Measurements from ENCODE around the gene NREP. TPM values are rescaled to one million over a fixed set of nuclear protein-coding genes. Genes with fewer than 3 reads are reported as not detected.

The NREP gene
- total RNA-seq, 3 donors from 2014 or later = 3.9 to 9.8 (median 9.1) TPM

DNA sequence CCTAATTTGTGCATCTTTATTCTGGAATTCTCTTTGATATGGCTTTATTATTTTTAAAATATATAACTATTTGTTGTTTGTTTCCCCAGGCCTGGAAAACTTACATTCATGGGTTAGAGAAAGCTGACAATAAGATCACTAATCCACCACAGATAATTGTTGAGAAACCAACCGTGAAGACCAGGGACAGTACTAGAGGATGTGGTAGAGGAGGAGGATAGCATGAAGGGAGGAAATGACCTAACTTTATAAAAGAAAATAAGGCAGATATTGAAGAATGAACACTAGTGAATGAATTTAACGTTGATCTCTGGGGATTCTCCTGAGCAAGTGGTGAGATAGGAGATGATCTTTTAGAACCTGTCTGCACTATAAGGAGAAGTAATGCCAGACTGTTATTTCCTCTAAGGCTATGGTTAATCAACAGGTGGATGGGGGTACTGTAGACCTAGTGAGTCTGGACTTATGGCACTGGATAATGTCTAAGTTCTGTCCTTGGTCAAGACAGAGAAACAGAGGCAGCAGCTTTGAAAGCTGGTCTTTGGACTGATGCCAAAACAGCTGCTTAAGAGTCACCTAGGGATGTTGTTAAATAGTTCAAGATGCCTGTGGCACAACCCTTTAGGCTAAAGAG, 52.4 kb downstream of the NREP start:
- Histone ChIP-seq H3K27ac (no peak overlapping the region), H3K4me1 (no peaks in the 10 kb centered on the region), H3K4me3 (no peak overlapping the region), H3K36me3 (no peaks in the 10 kb centered on the region), H3K9me3 (no peaks in the 10 kb centered on the region), H3K27me3 (no peaks in the 10 kb centered on the region)
- TF ChIP-seq, protein P1, sequence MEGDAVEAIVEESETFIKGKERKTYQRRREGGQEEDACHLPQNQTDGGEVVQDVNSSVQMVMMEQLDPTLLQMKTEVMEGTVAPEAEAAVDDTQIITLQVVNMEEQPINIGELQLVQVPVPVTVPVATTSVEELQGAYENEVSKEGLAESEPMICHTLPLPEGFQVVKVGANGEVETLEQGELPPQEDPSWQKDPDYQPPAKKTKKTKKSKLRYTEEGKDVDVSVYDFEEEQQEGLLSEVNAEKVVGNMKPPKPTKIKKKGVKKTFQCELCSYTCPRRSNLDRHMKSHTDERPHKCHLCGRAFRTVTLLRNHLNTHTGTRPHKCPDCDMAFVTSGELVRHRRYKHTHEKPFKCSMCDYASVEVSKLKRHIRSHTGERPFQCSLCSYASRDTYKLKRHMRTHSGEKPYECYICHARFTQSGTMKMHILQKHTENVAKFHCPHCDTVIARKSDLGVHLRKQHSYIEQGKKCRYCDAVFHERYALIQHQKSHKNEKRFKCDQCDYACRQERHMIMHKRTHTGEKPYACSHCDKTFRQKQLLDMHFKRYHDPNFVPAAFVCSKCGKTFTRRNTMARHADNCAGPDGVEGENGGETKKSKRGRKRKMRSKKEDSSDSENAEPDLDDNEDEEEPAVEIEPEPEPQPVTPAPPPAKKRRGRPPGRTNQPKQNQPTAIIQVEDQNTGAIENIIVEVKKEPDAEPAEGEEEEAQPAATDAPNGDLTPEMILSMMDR (IDR thresholded peaks at IDR 0.05) = no peak
- intact Hi-C loops (cut with DNase I; ENCODE audit: low total_unique reads) = no loop called here
- no peak for DNase-seq (ENCODE audit: low spot score in 2 of 2)

DNA sequence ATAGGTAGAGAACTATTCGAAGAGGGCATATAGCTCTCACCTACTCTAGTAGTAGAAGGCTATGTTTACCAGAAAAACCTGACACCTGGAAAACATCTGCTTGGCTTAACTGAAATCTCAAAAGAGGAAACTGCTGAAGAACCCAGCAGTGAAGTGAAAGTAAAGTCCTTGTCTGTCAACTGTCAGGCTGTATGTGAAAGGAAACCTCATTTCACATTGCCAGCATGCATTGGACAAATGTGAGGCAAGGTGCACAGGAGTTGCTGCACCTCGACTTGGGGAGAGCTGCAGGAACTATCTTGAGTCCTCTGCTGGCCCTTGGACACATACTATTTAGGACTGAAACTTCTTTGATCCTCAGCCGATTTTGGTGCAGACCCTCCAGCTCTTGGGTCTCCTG, 53.3 kb downstream of the NREP start:
- DNase-seq (ENCODE audit: low spot score in 2 of 2) = no peak
- Histone ChIP-seq H3K27ac (no peak overlapping the region), H3K9me3 (no peaks in the 10 kb centered on the region), H3K4me1 (no peaks in the 10 kb centered on the region), H3K36me3 (no peaks in the 10 kb centered on the region), H3K27me3 (no peaks in the 10 kb centered on the region), H3K4me3 (no peak overlapping the region)
- TF ChIP-seq POLR2AphosphoS5 (IDR thresholded peaks at IDR 0.05) (no peak), POLR2A (IDR thresholded peaks at IDR 0.05) (no peak)
- TF ChIP-seq, protein P1 (IDR thresholded peaks at IDR 0.05) = no peak
- intact Hi-C loops (cut with DNase I; ENCODE audit: low total_unique reads) = no loop called here

DNA sequence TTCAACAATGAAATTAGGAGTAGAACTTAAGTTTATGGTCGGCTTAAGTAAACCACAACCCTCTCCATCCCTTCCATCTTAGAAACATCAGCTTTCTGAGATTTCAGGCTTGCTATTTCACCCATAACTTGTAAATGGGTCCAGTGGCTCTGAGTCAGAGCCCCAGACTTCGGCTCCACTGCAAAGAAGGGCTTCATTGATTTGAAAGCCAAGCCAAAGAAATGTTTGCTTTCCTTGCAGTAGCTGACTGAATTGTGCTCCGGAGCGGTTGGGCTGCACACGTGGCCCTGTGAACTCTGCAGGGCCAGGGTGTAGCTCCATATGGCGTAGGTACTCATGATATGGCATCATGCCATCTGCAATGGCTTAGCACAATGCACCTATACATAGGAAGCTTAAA, 57.0 kb downstream of the NREP start:
- no peak for DNase-seq (ENCODE audit: low spot score in 2 of 2)
- Histone ChIP-seq H3K4me1 (no peaks in the 10 kb centered on the region), H3K36me3 (no peaks in the 10 kb centered on the region), H3K9me3 (no peaks in the 10 kb centered on the region), H3K27ac (no peak overlapping the region), H3K4me3 (no peak overlapping the region), H3K27me3 (no peaks in the 10 kb centered on the region)
- intact Hi-C loops (cut with DNase I; ENCODE audit: low total_unique reads) = no loop called here
- TF ChIP-seq, protein P1 (IDR thresholded peaks at IDR 0.05) = no peak
- no peak for TF ChIP-seq POLR2AphosphoS5 (IDR thresholded peaks at IDR 0.05)
- no peak for TF ChIP-seq POLR2A (IDR thresholded peaks at IDR 0.05)

DNA sequence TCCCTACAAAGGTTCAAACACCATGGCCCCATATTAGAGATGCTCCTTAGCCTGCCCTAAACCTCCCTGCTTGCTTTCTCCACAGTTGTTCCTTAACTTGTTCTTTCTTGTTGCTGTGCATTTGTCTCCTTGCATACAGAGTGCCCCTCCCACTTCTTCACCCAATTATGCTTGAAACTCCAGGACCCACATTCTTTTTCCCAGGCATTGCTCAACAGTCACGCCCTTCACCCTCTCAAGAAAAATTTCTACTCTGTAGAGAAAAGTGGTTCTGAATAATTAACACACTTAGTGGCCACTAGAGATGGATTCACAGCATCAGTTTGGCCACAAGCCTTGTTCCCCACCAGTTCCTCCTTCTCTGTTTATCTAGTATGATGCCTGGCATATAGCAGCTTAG, 57.7 kb downstream of the NREP start:
- no peaks in the 10 kb centered on the region for H3K36me3 ChIP-seq
- no peak for DNase-seq (ENCODE audit: low spot score in 2 of 2)
- no peak overlapping the region for H3K27ac ChIP-seq
- intact Hi-C loops (cut with DNase I; ENCODE audit: low total_unique reads) = no loop called here
- no peaks in the 10 kb centered on the region for H3K4me1 ChIP-seq
- no peak for TF ChIP-seq POLR2A (IDR thresholded peaks at IDR 0.05)
- TF ChIP-seq POLR2AphosphoS5 (IDR thresholded peaks at IDR 0.05) = no peak
- TF ChIP-seq, protein P1 (IDR thresholded peaks at IDR 0.05) = no peak
- no peaks in the 10 kb centered on the region for H3K27me3 ChIP-seq
- no peak overlapping the region for H3K4me3 ChIP-seq
- no peaks in the 10 kb centered on the region for H3K9me3 ChIP-seq

DNA sequence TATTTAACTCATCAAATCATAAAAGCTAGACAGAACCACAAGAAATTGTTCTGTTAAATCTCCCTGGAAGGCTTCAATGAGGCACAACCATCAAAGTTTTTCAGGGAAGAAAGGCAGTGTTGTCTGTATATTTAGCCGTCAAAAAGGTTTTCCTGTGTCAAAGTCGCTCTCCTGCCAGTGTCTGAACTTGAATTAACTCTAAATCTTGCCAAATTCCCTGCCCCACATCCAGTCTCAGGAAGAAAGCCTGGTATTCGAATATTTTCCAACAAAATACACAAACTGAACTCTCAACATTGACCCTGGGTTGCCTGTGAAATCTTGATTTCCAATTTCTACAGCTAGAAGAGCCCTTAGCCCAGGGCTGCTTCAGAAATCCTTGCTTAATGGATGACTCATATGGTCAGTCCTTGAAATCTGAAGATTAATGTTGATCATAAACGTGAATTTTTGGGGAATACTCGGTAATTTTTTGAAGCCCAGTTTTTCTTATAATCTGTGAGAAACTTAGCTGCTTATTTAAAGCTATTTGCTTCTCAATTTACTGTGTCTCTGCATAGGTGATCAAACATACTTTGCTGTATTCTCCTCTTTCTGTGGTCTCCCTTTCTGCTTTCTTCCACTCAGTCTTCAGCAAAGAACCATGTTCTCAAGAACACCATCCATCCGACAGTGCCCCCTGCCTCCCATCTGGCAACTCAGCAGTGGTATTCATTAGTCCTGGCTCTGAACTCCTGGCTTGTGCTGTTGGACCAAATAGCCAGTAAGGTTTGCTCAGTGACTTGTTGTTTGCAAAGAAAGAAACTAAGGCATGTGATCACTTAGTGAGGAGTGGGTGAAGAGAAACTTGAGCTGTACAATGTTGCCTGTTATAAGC, 58.9 kb downstream of the NREP start:
- no peak overlapping the region for H3K4me3 ChIP-seq
- H3K9me3 ChIP-seq = no peaks in the 10 kb centered on the region
- intact Hi-C loops (cut with DNase I; ENCODE audit: low total_unique reads) = no loop called here
- no peaks in the 10 kb centered on the region for H3K27me3 ChIP-seq
- DNase-seq (ENCODE audit: low spot score in 2 of 2) = no peak
- H3K36me3 ChIP-seq = no peaks in the 10 kb centered on the region
- H3K27ac ChIP-seq = no peak overlapping the region
- TF ChIP-seq, protein P1 (IDR thresholded peaks at IDR 0.05) = no peak
- no peaks in the 10 kb centered on the region for H3K4me1 ChIP-seq

All from breast epithelium (tissue), 4 donors.